ENCODE data around the gene TCAP.

DNA sequence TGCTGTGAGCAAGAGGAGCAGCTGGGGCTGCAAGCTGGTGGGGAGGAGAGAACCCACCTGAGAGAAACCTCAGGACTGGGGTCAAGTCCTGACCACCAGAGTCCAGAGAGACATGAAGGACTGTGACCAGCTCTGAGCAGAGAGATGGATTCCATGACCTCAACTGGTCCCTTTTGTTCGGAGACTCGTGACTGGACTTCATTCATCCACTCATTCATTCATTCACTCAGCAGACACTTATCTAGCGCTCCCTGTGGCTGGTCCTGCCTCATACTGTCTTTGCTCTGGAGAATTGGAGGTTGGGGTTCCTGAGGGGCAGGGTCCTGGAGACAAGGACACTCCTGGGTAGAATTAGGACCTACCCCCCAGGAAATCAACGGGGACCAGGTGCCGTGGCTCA, 38.8 kb downstream of the TCAP start:
- TF ChIP-seq, protein P1, sequence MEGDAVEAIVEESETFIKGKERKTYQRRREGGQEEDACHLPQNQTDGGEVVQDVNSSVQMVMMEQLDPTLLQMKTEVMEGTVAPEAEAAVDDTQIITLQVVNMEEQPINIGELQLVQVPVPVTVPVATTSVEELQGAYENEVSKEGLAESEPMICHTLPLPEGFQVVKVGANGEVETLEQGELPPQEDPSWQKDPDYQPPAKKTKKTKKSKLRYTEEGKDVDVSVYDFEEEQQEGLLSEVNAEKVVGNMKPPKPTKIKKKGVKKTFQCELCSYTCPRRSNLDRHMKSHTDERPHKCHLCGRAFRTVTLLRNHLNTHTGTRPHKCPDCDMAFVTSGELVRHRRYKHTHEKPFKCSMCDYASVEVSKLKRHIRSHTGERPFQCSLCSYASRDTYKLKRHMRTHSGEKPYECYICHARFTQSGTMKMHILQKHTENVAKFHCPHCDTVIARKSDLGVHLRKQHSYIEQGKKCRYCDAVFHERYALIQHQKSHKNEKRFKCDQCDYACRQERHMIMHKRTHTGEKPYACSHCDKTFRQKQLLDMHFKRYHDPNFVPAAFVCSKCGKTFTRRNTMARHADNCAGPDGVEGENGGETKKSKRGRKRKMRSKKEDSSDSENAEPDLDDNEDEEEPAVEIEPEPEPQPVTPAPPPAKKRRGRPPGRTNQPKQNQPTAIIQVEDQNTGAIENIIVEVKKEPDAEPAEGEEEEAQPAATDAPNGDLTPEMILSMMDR (IDR thresholded peaks at IDR 0.05): no peak
- no peak for TF ChIP-seq EZH2 (IDR thresholded peaks at IDR 0.05)

Data from neural progenitor cell (in vitro differentiated cells).